ENCODE measurements around the gene ASIC3. TPM values are rescaled to one million over a fixed set of nuclear protein-coding genes. Genes with fewer than 3 reads are reported as not detected.

ASIC3 gene
- polyA plus RNA-seq (0.24 to 0.97 TPM (median 0.35 TPM) in 3 replicates), polyA minus RNA-seq (0.79 to 1.2 TPM in 2 of 3 replicates, not detected in the other)
- 0.69 TPM for polyA plus RNA-seq (2011; ENCODE audit: low read depth)
- polyA plus RNA-seq (2011; cell fraction: cytosol; rRNA removed): 0.29 and 0.60 TPM in 2 replicates
- polyA plus RNA-seq (2011; cell fraction: nucleus; rRNA removed): 6.0 and 9.8 TPM in 2 replicates
- polyA plus RNA-seq (2012; ENCODE audit: low replicate concordance): 0.92 and 4.3 TPM in 2 replicates
- polyA minus RNA-seq (2011; cell fraction: cytosol; rRNA and poly(A)+ RNA removed): not detected
- polyA minus RNA-seq (2011; cell fraction: nucleus; rRNA and poly(A)+ RNA removed): 2.3 and 4.3 TPM in 2 replicates

DNA sequence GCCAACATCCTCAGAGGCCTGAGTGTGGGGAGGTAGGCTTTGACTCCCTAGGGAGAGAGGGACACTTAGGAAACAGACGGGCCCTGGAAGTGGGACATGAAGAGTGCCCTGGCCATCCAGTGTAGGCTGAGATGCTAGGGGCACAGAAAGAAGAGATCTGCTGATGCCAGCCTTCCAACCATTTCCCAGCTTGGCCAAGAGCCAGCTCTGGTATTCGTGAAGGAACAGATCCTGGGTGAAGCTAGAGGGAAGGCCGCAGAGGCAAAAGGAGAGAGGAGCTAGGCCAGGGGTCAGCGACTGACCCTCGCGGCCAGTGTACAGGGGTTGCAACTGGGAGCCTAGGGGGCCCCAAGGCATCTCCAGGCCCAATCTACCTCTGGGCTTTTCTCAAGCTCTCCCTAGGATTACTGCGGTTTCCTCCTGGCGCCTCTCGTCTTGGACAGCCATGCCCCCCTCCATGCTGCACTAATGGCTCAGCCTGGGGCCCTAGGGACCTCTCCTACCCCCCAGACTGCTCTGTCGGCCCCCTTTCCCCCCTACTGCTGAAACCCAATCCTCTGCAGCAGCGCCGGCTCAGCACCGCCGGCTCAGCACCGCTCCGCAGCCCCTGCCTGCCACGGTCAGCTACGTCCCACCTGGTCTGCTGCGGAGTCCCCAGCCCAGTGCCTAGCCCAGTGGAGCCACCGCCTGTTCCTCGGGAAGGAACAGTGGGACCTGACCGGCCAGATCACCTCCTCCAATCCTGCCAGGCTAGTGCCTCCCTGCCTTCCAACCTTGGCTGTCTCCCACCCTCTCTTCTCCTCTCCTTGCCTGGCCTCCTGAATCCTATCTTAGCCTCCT is at the start of gene ASIC3:
Gene ASIC3, plus strand, starts transcription at position 556 of the 840 bp plus-strand sequence. CDS start 355 bp downstream, outside the sequence.
- H3K4me2 ChIP-seq (ENCODE audit: control insufficient read depth, extremely low read depth, insufficient read depth, low read depth, low read length): no peak within 1 kb of the TSS
- DNase-seq (ENCODE audit: low read depth, low spot score) (no peak), FAIRE-seq (no peak)
- TF ChIP-seq, protein P1, sequence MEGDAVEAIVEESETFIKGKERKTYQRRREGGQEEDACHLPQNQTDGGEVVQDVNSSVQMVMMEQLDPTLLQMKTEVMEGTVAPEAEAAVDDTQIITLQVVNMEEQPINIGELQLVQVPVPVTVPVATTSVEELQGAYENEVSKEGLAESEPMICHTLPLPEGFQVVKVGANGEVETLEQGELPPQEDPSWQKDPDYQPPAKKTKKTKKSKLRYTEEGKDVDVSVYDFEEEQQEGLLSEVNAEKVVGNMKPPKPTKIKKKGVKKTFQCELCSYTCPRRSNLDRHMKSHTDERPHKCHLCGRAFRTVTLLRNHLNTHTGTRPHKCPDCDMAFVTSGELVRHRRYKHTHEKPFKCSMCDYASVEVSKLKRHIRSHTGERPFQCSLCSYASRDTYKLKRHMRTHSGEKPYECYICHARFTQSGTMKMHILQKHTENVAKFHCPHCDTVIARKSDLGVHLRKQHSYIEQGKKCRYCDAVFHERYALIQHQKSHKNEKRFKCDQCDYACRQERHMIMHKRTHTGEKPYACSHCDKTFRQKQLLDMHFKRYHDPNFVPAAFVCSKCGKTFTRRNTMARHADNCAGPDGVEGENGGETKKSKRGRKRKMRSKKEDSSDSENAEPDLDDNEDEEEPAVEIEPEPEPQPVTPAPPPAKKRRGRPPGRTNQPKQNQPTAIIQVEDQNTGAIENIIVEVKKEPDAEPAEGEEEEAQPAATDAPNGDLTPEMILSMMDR (optimal IDR thresholded peaks at IDR 0.05 in 1 of 3, IDR thresholded peaks at IDR 0.05 in 1 of 3, conservative IDR thresholded peaks at IDR 0.05 in 1 of 3; ENCODE audit: extremely low read depth in 1 of 3, insufficient read depth in 2 of 3, low read length in 3 of 3): no peak
- TF ChIP-seq EZH2 (IDR thresholded peaks at IDR 0.05; ENCODE audit: low read length): no peak
- H4K20me1 ChIP-seq (ENCODE audit: control insufficient read depth, extremely low read depth, insufficient read depth, low read length): no peaks in the 10 kb centered on the region
- peaks cover 4% of the 10 kb centered on the region for H3K27me3 ChIP-seq (ENCODE audit: control insufficient read depth, extremely low read depth, insufficient read depth, low read length)
- peaks cover 3% of the 10 kb centered on the region for H3K4me1 ChIP-seq (ENCODE audit: control insufficient read depth, extremely low read depth, insufficient read depth, low read length)
- H3K36me3 ChIP-seq (ENCODE audit: control insufficient read depth in 2 of 2, extremely low read depth in 1 of 2, insufficient read depth in 2 of 2, low read length in 2 of 2): peaks cover 0 to 9% of the 10 kb centered on the region in 2 experiments
- H3K9ac ChIP-seq (ENCODE audit: control insufficient read depth, extremely low read depth, insufficient read depth, low read length): no peak within 1 kb of the TSS
- H2AFZ ChIP-seq (ENCODE audit: control insufficient read depth, low read length): no peak within 1 kb of the TSS
- no peaks in the 10 kb centered on the region for H3K79me2 ChIP-seq (ENCODE audit: control insufficient read depth, insufficient read depth, low read length)
- H3K9me1 ChIP-seq (ENCODE audit: control insufficient read depth, extremely low read depth, insufficient read depth, low read length): no peaks in the 10 kb centered on the region
- H3K4me3 ChIP-seq (ENCODE audit: control insufficient read depth in 2 of 3, extremely low read depth in 1 of 3, insufficient read depth in 2 of 3, low read depth in 1 of 3, low read length in 3 of 3): no peak within 1 kb of the TSS
- dilution Hi-C loops (cut with MboI; ENCODE audit: extremely low pct_ligation_motif_present, low sequenced_read_pairs): no loop called here
- no peaks in the 10 kb centered on the region for H3K9me3 ChIP-seq (ENCODE audit: control insufficient read depth, low read depth, low read length)
- no peak within 1 kb of the TSS for H3K27ac ChIP-seq (ENCODE audit: control insufficient read depth, insufficient read depth, low read length)

- Histone ChIP-seq H3K4me2 (ENCODE audit: control insufficient read depth, extremely low read depth, insufficient read depth, low read depth, low read length) (no peak overlapping the region), H3K4me3 (ENCODE audit: control insufficient read depth in 2 of 3, extremely low read depth in 1 of 3, insufficient read depth in 2 of 3, low read depth in 1 of 3, low read length in 3 of 3) (no peak overlapping the region), H3K27ac (ENCODE audit: control insufficient read depth, insufficient read depth, low read length) (no peak overlapping the region), H4K20me1 (ENCODE audit: control insufficient read depth, extremely low read depth, insufficient read depth, low read length) (no peaks in the 10 kb centered on the region), H2AFZ (ENCODE audit: control insufficient read depth, low read length) (no peak overlapping the region), H3K4me1 (ENCODE audit: control insufficient read depth, extremely low read depth, insufficient read depth, low read length) (peaks cover 4% of the 10 kb centered on the region), H3K36me3 (ENCODE audit: control insufficient read depth in 2 of 2, extremely low read depth in 1 of 2, insufficient read depth in 2 of 2, low read length in 2 of 2) (no peaks in the 10 kb centered on the region), H3K9me3 (ENCODE audit: control insufficient read depth, low read depth, low read length) (no peaks in the 10 kb centered on the region), H3K9ac (ENCODE audit: control insufficient read depth, extremely low read depth, insufficient read depth, low read length) (no peak overlapping the region), H3K79me2 (ENCODE audit: control insufficient read depth, insufficient read depth, low read length) (no peaks in the 10 kb centered on the region), H3K27me3 (ENCODE audit: control insufficient read depth, extremely low read depth, insufficient read depth, low read length) (no peaks in the 10 kb centered on the region), H3K9me1 (ENCODE audit: control insufficient read depth, extremely low read depth, insufficient read depth, low read length) (no peaks in the 10 kb centered on the region)
- FAIRE-seq: no peak
- dilution Hi-C loops (cut with MboI; ENCODE audit: extremely low pct_ligation_motif_present, low sequenced_read_pairs): no loop called here
- no peak for DNase-seq (ENCODE audit: low read depth, low spot score)
- TF ChIP-seq, protein P1 (optimal IDR thresholded peaks at IDR 0.05 in 1 of 3, IDR thresholded peaks at IDR 0.05 in 1 of 3, conservative IDR thresholded peaks at IDR 0.05 in 1 of 3; ENCODE audit: extremely low read depth in 1 of 3, insufficient read depth in 2 of 3, low read length in 3 of 3): no peak
- no peak for TF ChIP-seq EZH2 (IDR thresholded peaks at IDR 0.05; ENCODE audit: low read length)
Observed at GRCh38 chr7:150999001-150999400, 49.3 kb upstream of the ASIC3 start.
